Midbrain (tissue), 1 donor: ENCODE results near the gene GRK6.
"Not testable (repeated sequence)": the region's sequence is repeated elsewhere in the genome, so short reads cannot be mapped to it uniquely, and the experiment has no call there.

Source experiments
- DNase-seq: peaks from one replicate; lab custom pipeline; 2025; lab: John Stamatoyannopoulos, UW

GRK6 gene

DNA sequence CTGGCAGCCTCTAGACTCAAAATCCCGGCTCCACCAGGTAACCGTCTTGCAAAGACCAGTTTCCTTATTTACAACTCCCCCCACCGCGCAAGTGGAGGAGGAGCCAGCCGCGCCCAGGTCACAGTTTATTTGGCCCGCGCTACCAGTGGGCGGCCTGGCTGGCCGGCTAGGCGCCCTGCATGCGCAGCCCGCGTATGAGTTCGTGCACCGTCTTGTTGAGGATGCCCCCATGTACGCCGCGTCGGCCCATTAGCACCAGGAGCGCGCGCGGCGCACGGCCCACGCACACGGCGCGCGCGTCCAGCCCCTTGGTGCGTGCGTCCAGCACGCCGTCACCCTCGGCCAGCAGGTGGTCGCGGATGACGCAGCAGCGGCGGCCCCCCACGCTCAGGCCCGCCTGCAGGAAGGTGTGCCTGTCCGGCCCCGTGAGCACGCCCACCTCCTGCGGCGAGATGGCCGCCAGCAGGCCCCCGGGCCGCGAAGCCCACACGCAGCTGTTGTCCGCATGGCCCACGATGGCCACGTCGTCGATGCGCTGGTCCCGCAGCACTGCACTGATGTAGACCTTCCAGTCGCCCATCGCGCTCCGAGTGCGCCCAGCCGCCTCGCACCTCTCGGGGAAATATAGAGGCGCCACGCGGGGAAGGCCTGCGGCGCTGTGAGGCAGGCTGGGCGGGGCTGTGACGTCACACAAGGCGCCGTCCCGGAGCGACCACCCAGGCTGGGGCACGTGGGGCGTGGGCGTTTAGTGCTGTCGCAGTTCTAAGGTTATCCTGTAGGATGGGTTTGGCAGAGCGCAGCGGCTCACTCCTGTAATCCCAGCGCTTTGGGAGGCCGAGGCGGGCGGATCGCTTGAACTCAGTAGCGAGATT is 26.2 kb upstream of the GRK6 start, which contains the start of gene PFN3:
TSS of gene PFN3 (minus strand) at position 665 of the 872 bp plus-strand sequence. CDS start at position 580, 85 bp downstream.
- DNase-seq = no peak

GRCh38 chr5:177402271-177403043 is 24.0 kb upstream of the GRK6 start:
- no peak for DNase-seq

- DNase-seq = no peak
These were observed 23.2 kb upstream of the GRK6 start for GRCh38 chr5:177403102-177403791.

DNA sequence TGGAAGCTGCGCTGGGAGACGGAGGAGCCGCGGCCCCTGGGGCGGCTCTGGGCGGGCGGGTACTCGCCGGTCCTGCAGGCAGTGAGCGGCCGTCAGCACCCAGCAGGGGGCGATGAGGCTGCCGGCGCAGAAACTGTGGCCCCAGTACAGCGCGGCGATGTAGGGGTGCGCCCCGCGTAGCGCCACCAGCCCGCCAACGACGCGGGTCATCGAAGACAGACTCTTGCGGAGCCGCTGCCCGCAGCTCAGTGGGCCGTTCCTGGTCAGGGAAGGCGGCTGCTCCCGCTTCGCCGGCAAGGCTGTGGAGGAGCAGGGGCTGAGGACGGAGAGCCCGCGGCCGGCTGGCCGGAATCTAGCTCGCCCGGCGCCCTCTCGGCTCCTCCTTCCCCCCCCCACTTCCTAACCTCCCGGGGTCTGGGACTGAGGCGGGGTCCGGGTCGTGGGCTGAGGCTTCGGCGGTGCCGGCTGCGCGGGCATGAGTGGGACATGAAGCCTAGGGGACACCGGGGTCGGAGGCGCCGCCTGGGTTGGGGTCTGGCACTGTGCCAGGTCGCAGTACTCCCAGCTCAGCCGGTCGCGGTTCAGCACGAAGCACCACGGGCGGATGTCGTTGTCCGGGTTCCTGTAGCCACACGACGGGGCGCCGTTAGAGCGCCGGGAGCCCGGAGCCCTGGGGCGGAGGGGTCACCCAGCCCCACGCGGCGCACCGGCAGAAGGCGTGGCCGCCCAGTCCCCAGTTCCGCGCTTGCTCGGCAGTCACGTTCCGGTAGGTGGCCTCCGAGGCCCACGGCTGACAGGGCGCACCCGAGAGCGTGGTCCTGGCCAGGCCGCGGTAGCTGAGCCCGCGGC is 22.5 kb upstream of the GRK6 start:
- DNase-seq = peak; percentile 49

DNA sequence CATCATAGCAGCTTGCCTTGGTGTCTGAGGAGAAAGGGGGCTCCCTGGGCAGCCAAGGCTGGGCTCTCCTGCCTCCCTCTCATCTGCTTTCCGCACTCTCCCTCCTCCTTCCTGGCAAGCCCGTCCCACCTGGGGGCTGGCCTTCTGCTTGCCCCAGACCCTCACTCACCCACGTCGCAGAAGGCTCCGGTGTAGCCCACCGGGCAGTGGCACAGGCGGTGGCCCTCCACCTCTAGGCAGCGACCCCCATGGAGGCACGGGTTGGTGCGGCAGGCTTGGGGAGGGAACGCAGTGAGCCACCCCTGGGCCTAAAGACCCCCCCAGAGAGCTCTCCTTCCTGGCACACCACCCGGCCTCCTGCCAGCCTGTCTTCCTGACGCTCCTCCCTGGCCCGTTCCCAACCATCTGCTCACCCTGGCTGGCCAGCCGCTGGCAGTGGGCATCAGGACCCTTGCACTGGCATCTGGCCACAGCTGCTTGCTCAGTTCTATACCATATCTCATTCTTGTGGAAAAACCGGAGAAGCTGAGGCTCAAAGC is 21.8 kb upstream of the GRK6 start:
- no peak for DNase-seq

- DNase-seq = no peak
These were observed 21.2 kb upstream of the GRK6 start for GRCh38 chr5:177405312-177405711.

DNA sequence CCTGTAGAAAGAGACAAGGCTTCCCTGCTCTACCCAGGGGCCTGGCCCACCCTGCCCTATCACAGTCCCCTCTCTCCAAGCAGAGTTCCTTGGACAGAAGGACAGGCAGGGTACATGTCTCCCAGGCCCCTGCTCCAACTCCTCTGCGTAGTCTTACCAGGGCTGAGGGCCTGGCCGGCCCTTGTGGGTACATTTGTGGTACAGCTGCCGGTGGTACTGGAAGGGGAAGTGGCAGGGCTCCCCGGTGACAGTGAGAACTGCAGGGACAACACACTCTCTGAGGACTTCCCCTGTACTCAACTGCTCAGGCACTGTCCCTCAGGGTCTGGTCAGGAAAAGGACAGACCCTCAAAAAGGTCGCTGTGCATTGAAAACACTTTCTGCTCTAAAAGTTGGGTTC is 20.7 kb upstream of the GRK6 start:
- DNase-seq = no peak

- DNase-seq = no peak
These were observed 17.3 kb upstream of the GRK6 start, which contains the start of gene F12 for GRCh38 chr5:177409043-177409801. Gene F12, minus strand, starts transcription at chr5:177409564. Its CDS starts 37 bp downstream, at chr5:177409527.

DNA sequence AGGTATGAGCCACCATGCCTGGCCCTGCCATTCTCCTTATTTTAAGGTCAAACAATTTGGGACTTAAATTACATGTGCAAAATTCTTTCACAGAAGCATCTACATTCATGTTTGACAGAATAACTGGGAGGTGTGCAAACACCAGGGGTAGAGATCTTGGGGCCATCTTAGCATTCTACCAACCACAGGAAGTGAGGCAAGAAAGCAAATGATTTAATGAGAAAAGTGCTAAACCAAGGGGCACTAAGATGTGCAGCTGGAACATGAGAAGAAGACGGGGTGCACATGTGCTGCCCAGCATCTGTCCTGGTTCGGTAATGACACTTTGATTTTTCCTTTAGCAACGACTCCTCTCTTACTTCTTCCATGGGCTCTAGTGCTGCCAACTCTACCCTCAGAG is 15.9 kb upstream of the GRK6 start:
- no peak for DNase-seq

GRCh38 chr5:177412603-177413233 is 13.8 kb upstream of the GRK6 start:
- no peak for DNase-seq

GRCh38 chr5:177414481-177414880 is 12.0 kb upstream of the GRK6 start:
- DNase-seq = no peak

- not testable (repeated sequence) for DNase-seq
These were observed 9.4 kb upstream of the GRK6 start for GRCh38 chr5:177417081-177417480.

DNA sequence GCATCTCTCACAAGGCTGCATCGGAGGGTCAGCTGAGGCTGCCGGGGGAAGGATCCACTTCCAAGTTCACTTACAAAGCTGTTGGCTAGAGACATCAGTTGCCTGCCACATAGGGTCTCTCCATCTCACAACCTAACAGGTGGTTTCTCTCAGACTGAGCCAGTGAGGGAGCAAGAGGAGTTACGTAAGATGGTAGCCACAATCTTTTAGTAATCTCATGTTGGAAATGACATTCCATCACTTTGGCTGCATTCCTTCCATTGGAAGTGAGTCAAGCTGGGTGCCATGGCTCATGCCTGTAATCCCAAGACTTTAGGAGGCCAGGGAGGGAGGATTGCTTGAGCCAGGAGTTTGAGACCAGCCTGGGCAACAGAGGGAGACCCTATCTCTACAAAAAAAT is 7.4 kb upstream of the GRK6 start:
- DNase-seq = no peak

DNA sequence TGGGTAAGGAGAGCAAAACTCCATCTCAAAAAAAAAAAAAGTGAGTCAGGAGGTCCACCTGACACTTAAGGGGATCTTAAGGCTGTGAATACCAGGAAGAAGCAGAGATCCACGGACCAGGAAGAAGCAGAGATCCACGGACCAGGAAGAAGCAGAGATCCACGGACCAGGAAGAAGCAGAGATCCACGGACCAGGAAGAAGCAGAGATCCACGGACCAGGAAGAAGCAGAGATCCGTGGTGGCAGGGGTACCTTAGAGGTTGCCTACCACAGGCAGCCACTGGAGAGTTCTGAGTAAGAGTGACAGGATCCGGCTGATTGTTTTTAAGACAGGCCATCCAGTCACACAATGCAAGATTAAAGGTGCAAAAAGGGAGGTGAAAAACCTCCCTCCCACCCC is 6.0 kb upstream of the GRK6 start:
- DNase-seq = not testable (repeated sequence)

- DNase-seq = no peak
These were observed 5.2 kb upstream of the GRK6 start for GRCh38 chr5:177421062-177421798.

- DNase-seq = no peak
These were observed 2.8 kb upstream of the GRK6 start for GRCh38 chr5:177423671-177424070.

DNA sequence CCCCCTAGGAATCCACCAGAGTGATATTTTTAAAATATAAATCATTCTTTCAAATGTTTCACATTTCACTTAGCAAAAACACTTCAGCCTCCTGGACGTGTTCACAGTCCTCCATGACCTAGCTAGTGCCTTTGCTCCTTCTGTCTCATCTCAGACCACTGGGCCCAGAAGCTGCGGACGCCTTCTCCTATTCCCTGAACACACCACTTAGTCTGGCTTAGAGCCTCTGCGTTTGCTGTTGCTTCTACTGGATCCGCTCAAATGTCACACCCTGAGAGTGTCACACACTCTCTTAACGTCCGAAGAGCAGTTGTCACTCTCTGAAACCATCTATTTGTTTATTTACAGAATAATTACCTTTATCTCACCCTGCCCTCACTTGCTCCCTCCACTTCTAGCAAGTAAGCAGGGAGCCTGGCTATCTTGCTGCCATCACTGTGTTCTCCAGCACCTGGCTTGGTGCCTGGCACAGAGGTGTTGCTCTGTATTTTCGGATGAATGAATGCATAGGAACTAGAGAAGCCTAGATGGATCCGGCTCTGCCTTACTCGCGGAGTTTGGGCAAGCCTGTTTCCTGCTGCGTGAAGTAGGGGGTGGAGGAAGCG is 1.2 kb upstream of the GRK6 start:
- no peak for DNase-seq

DNA sequence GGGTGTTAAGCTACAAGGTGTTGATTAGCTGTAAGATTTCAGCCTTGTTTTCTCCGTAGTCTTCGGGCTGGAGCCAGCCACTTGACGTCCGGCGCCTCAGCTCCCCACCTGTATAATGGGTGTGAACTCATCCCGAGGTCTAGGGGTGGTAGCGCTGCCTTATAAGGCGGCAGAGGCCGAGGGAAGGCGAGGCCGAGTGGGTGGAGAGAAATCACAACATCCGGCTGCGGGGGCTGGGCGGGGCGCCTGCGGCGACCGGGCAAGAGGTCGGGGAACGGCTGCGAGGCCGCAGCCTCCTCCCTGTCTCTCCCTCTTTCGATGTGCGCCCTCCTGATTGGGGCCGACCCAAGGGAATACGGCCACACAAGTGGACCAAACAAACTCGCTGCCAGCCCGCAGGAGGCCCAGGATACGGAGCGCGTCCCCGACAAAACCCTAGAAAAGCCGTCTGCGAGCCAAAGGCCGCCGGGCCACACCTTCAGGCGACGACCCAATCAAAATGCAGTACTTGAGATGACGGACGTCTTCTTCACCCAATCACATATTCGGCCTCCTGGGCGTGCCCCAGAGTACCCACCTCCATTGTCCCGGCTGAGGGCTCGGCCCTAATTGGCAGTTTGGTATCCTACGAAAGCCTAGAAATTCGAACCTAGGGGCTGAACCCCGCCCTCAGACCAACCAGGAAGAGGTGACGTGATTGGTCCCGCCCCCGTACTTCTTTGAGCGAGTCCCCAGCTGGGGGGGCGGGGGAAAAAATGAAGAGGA is 493 bp upstream of the GRK6 start:
- DNase-seq = peak; percentile 99
